Ecto neural progenitor cell (in vitro differentiated cells): Measurements from ENCODE around the gene PCYT2.
"Not testable (repeated sequence)": the region's sequence is repeated elsewhere in the genome, so short reads cannot be mapped to it uniquely, and the experiment has no call there.

Experiments used
- DNase-seq: peaks from one replicate; pipeline ENCODE4 v3.0.0-alpha.2; 2018; ENCODE audit warnings: low spot score

PCYT2 gene

GRCh38 chr17:81927152-81927652, 16.0 kb upstream of the PCYT2 start:
- no peak for DNase-seq

GRCh38 chr17:81926451-81927151, 15.4 kb upstream of the PCYT2 start:
- peak; percentile 87 for DNase-seq

GRCh38 chr17:81925860-81926450, 14.8 kb upstream of the PCYT2 start:
- no peak for DNase-seq

- no peak for DNase-seq
Observed at GRCh38 chr17:81924557-81925532, 13.6 kb upstream of the PCYT2 start.

- DNase-seq = peak; percentile 86
Observed at GRCh38 chr17:81923302-81924260, 12.4 kb upstream of the PCYT2 start.

- DNase-seq = no peak
Observed at GRCh38 chr17:81922566-81923301, 11.5 kb upstream of the PCYT2 start.

- DNase-seq = no peak
Observed at GRCh38 chr17:81921996-81922565, 10.9 kb upstream of the PCYT2 start.

- no peak for DNase-seq
Observed at GRCh38 chr17:81921537-81921862, 10.3 kb upstream of the PCYT2 start.

- DNase-seq = no peak
Observed at GRCh38 chr17:81920612-81921536, 9.7 kb upstream of the PCYT2 start.

- DNase-seq = no peak
Observed at GRCh38 chr17:81918832-81919545, 7.8 kb upstream of the PCYT2 start.

- DNase-seq = not testable (repeated sequence)
Observed at GRCh38 chr17:81918333-81918669, 7.1 kb upstream of the PCYT2 start.

- peak; percentile 96 for DNase-seq
Observed at GRCh38 chr17:81917565-81918332, 6.5 kb upstream of the PCYT2 start, which contains the start of gene SIRT7. Gene SIRT7, minus strand, starts transcription at chr17:81918176. Its CDS starts 45 bp downstream, at chr17:81918131.

- no peak for DNase-seq
Observed at GRCh38 chr17:81916234-81917001, 5.2 kb upstream of the PCYT2 start.

GRCh38 chr17:81915331-81915730, 4.1 kb upstream of the PCYT2 start:
- DNase-seq = no peak

GRCh38 chr17:81914103-81914850, 3.1 kb upstream of the PCYT2 start:
- no peak for DNase-seq

- no peak for DNase-seq
Observed at GRCh38 chr17:81913394-81914102, 2.3 kb upstream of the PCYT2 start.
